SK-N-MC (cell line): Measurements from ENCODE around the gene AKT3.

Source experiments
- EZH2 ChIP-seq: fragments of 200-600 bp; sonication (generic); IDR thresholded peaks from one replicate; pipeline ENCODE4 v1.6.1; 2017; ENCODE audit warnings: antibody characterized with exemption
- FOXP2 ChIP-seq: optimal IDR thresholded peaks from 2 replicates; pipeline ENCODE3; 2011; ENCODE audit warnings: mild to moderate bottlenecking, moderate library complexity; ENCODE audit not compliant: insufficient read depth; ENCODE audit errors: extremely low read length, control extremely low read depth
- POLR2AphosphoS5 ChIP-seq: IDR thresholded peaks from 2 replicates; pipeline ENCODE4 v1.6.1; 2012; ENCODE audit warnings: mild to moderate bottlenecking, low read depth, low read length, borderline replicate concordance

DNA sequence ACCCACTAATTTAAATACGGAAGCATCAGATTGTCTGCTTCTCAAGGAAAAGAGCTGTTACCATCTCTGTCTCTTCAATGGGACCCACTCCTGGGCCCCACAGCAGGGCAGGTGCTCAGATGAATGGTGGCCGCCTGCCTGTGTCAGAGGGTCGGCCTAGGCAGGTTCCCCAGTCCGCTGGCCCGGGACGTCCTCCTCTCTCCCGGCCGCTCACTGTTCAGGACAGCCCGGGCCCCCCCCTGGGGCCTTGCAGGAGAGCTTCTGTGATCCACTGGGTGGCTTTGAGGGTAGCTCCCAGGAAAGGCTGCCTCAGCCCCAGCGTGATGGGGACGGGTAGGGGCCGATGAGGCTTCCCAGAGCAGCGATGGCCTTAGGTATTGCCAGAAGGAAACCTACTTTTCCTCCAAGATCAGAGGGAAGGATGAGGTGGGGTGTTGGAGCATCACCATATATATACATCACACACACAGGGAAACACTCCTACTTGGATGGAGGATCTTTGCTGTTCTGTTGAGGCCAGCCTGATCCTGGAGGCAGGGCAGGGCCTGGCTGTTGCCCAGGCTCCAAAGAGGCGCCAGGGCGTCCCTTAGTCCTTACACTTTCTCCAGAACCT, 362.9 kb downstream of the AKT3 start:
- no peak for TF ChIP-seq POLR2AphosphoS5
- TF ChIP-seq EZH2: no peak
- no peak for TF ChIP-seq FOXP2
